Nephron (organoid): ENCODE data around the gene MMP21.

Experiments used
- H3K27ac Mint-ChIP-seq, 3 experiments: 2 replicates each; pipeline ENCODE4 v1.8.0; 2020; ENCODE audit warnings: mixed read lengths in 3 of 3, mild to moderate bottlenecking in 2 of 3, moderate library complexity in 1 of 3
- H3K27me3 Mint-ChIP-seq: 2 replicates; pipeline ENCODE4 v1.8.0; 2021; ENCODE audit warnings: low read depth, mild to moderate bottlenecking, moderate library complexity, mixed read lengths
- H3K36me3 Mint-ChIP-seq: 2 replicates; pipeline ENCODE4 v1.8.0; 2020; ENCODE audit warnings: low read depth, mixed read lengths
- H3K4me1 Mint-ChIP-seq: 2 replicates; pipeline ENCODE4 v1.8.0; 2020; ENCODE audit warnings: mixed read lengths
- H3K4me3 Mint-ChIP-seq, 3 experiments: 2 replicates each; pipeline ENCODE4 v1.8.0; 2020; ENCODE audit warnings: mild to moderate bottlenecking in 3 of 3, mixed read lengths in 3 of 3, moderate library complexity in 2 of 3
- H3K9me3 Mint-ChIP-seq: 2 replicates; pipeline ENCODE4 v1.8.0; 2020; ENCODE audit warnings: mixed read lengths
- CTCF ChIP-seq, 3 experiments: fragments of 200-600 bp; sonication (generic); IDR thresholded peaks; one replicate each; pipeline ENCODE4 v1.5.0; 2021; ENCODE audit warnings: antibody characterized with exemption in 3 of 3; ENCODE audit not compliant: unreplicated experiment in 3 of 3

The MMP21 gene

GRCh38 chr10:125817337-125817946 lies 41.8 kb upstream of the MMP21 start:
- TF ChIP-seq CTCF (IDR thresholded peaks at IDR 0.05; ENCODE audit: unreplicated experiment in 3 of 3): no peak
- H3K36me3 Mint-ChIP-seq: peaks cover 22% of the 10 kb centered on the region
- H3K27ac Mint-ChIP-seq: no peak overlapping the region
- peaks cover 38% of the 10 kb centered on the region for H3K4me1 Mint-ChIP-seq
- H3K9me3 Mint-ChIP-seq: no peaks in the 10 kb centered on the region
- no peak overlapping the region for H3K4me3 Mint-ChIP-seq
- no peaks in the 10 kb centered on the region for H3K27me3 Mint-ChIP-seq

GRCh38 chr10:125816548-125816947 lies 40.9 kb upstream of the MMP21 start:
- Mint-ChIP-seq H3K4me3 (no peak overlapping the region), H3K27ac (no peak overlapping the region), H3K4me1 (peaks cover 33% of the 10 kb centered on the region), H3K36me3 (peaks cover 25% of the 10 kb centered on the region), H3K27me3 (no peaks in the 10 kb centered on the region), H3K9me3 (no peaks in the 10 kb centered on the region)
- TF ChIP-seq CTCF (IDR thresholded peaks at IDR 0.05; ENCODE audit: unreplicated experiment in 3 of 3): no peak

GRCh38 chr10:125815764-125816163 lies 40.1 kb upstream of the MMP21 start:
- Mint-ChIP-seq H3K4me3 (no peak overlapping the region), H3K9me3 (no peaks in the 10 kb centered on the region), H3K36me3 (peaks cover 32% of the 10 kb centered on the region), H3K27me3 (no peaks in the 10 kb centered on the region), H3K27ac (peak overlapping the region in 2 of 3 experiments; percentile 8 to 39), H3K4me1 (peaks cover 26% of the 10 kb centered on the region)
- no peak for TF ChIP-seq CTCF (IDR thresholded peaks at IDR 0.05; ENCODE audit: unreplicated experiment in 3 of 3)

- no peaks in the 10 kb centered on the region for H3K27me3 Mint-ChIP-seq
- H3K27ac Mint-ChIP-seq: peak overlapping the region in 1 of 3 experiments; percentile 46
- H3K9me3 Mint-ChIP-seq: no peaks in the 10 kb centered on the region
- no peak overlapping the region for H3K4me3 Mint-ChIP-seq
- H3K36me3 Mint-ChIP-seq: peaks cover 52% of the 10 kb centered on the region
- TF ChIP-seq CTCF (IDR thresholded peaks at IDR 0.05; ENCODE audit: unreplicated experiment in 3 of 3): no peak
- peaks cover 24% of the 10 kb centered on the region for H3K4me1 Mint-ChIP-seq
These were observed 36.6 kb upstream of the MMP21 start for GRCh38 chr10:125812128-125812750.

GRCh38 chr10:125811251-125811650 lies 35.6 kb upstream of the MMP21 start:
- no peak for TF ChIP-seq CTCF (IDR thresholded peaks at IDR 0.05; ENCODE audit: unreplicated experiment in 3 of 3)
- Mint-ChIP-seq H3K9me3 (no peaks in the 10 kb centered on the region), H3K4me1 (peaks cover 23% of the 10 kb centered on the region), H3K27me3 (no peaks in the 10 kb centered on the region), H3K4me3 (no peak overlapping the region), H3K36me3 (peaks cover 61% of the 10 kb centered on the region), H3K27ac (peak overlapping the region in 2 of 3 experiments; percentile 53 to 79)

- H3K4me3 Mint-ChIP-seq: no peak overlapping the region
- H3K9me3 Mint-ChIP-seq: no peaks in the 10 kb centered on the region
- no peaks in the 10 kb centered on the region for H3K27me3 Mint-ChIP-seq
- H3K36me3 Mint-ChIP-seq: peaks cover 50% of the 10 kb centered on the region
- TF ChIP-seq CTCF (IDR thresholded peaks at IDR 0.05; ENCODE audit: unreplicated experiment in 3 of 3): no peak
- H3K27ac Mint-ChIP-seq: no peak overlapping the region
- H3K4me1 Mint-ChIP-seq: peaks cover 4% of the 10 kb centered on the region
These were observed 32.4 kb upstream of the MMP21 start for GRCh38 chr10:125808047-125808446.
